BLaER1 (cell line): Measurements from ENCODE around the gene VWA1.
A peak's percentile ranks its signal among the peaks of the same experiment; 100 is the strongest.

Source experiments
- H3K27ac ChIP-seq: shearing (Covaris generic); formaldehyde crosslinking; 2 replicates; pipeline ENCODE4 v1.8.1; 2022
- H3K27me3 ChIP-seq: shearing (Covaris generic); formaldehyde crosslinking; 2 replicates; pipeline ENCODE4 v1.8.1; 2022
- H3K36me3 ChIP-seq: shearing (Covaris generic); formaldehyde crosslinking; 2 replicates; pipeline ENCODE4 v1.8.1; 2022
- H3K4me1 ChIP-seq: shearing (Covaris generic); formaldehyde crosslinking; 2 replicates; pipeline ENCODE4 v1.8.1; 2022
- H3K4me2 ChIP-seq: shearing (Covaris generic); formaldehyde crosslinking; 2 replicates; pipeline ENCODE4 v1.8.1; 2022
- H3K4me3 ChIP-seq: shearing (Covaris generic); formaldehyde crosslinking; 2 replicates; pipeline ENCODE4 v1.8.1; 2022
- H3K9ac ChIP-seq: shearing (Covaris generic); formaldehyde crosslinking; 2 replicates; pipeline ENCODE4 v1.8.1; 2022
- H3K9me3 ChIP-seq: shearing (Covaris generic); formaldehyde crosslinking; 2 replicates; pipeline ENCODE4 v1.8.1; 2022
- H4K20me1 ChIP-seq: shearing (Covaris generic); formaldehyde crosslinking; 2 replicates; pipeline ENCODE4 v1.8.1; 2022
- Cebpa-rat ChIP-seq: shearing (Covaris generic); IDR thresholded peaks from 2 replicates; pipeline ENCODE4 v1.8.1; 2022

Gene VWA1

GRCh38 chr1:1430114-1430982 lies 5.1 kb upstream of the VWA1 start:
- Histone ChIP-seq H3K4me1 (peaks cover 81% of the 10 kb centered on the region), H4K20me1 (no peaks in the 10 kb centered on the region), H3K4me2 (peak overlapping the region; percentile 82), H3K27me3 (no peaks in the 10 kb centered on the region), H3K4me3 (no peak overlapping the region), H3K36me3 (no peaks in the 10 kb centered on the region), H3K9me3 (no peaks in the 10 kb centered on the region), H3K27ac (peak overlapping the region; percentile 82), H3K9ac (peak overlapping the region; percentile 56; the same call in 1 of the 2 replicates)
- no peak for TF ChIP-seq Cebpa-rat

- Histone ChIP-seq H3K27ac (peak overlapping the region; percentile 94), H3K27me3 (no peaks in the 10 kb centered on the region), H3K4me3 (0 out of 2 replicates have a peak overlapping the region, but pooled peaks have one; percentile 75), H3K36me3 (no peaks in the 10 kb centered on the region), H3K4me1 (peaks cover 77% of the 10 kb centered on the region), H4K20me1 (peaks cover 4% of the 10 kb centered on the region), H3K4me2 (peak overlapping the region; percentile 100), H3K9ac (peak overlapping the region; percentile 82), H3K9me3 (no peaks in the 10 kb centered on the region)
- no peak for TF ChIP-seq Cebpa-rat
These were observed 4.3 kb upstream of the VWA1 start for GRCh38 chr1:1430992-1431844.

GRCh38 chr1:1431845-1432273 lies 3.6 kb upstream of the VWA1 start:
- Histone ChIP-seq H3K27ac (peak overlapping the region; percentile 94), H3K4me3 (peak overlapping the region; percentile 75), H3K9me3 (no peaks in the 10 kb centered on the region), H3K4me1 (peaks cover 79% of the 10 kb centered on the region), H3K36me3 (no peaks in the 10 kb centered on the region), H3K27me3 (no peaks in the 10 kb centered on the region), H3K4me2 (peak overlapping the region; percentile 100), H3K9ac (peak overlapping the region; percentile 82), H4K20me1 (peaks cover 10% of the 10 kb centered on the region)
- no peak for TF ChIP-seq Cebpa-rat

- Histone ChIP-seq H3K36me3 (no peaks in the 10 kb centered on the region), H3K27ac (peak overlapping the region; percentile 94), H4K20me1 (peaks cover 16% of the 10 kb centered on the region), H3K27me3 (no peaks in the 10 kb centered on the region), H3K4me1 (peaks cover 84% of the 10 kb centered on the region), H3K4me2 (peak overlapping the region; percentile 100), H3K9ac (peak overlapping the region; percentile 82), H3K9me3 (no peaks in the 10 kb centered on the region), H3K4me3 (peak overlapping the region; percentile 75)
- TF ChIP-seq Cebpa-rat: no peak
These were observed 3.1 kb upstream of the VWA1 start for GRCh38 chr1:1432274-1432950.

- no peaks in the 10 kb centered on the region for H3K27me3 ChIP-seq
- no peak for TF ChIP-seq Cebpa-rat
- peak overlapping the region; percentile 82 for H3K9ac ChIP-seq
- H3K27ac ChIP-seq: peak overlapping the region; percentile 94
- no peaks in the 10 kb centered on the region for H3K9me3 ChIP-seq
- H3K4me3 ChIP-seq: peak overlapping the region; percentile 75
- no peaks in the 10 kb centered on the region for H3K36me3 ChIP-seq
- H3K4me2 ChIP-seq: peak overlapping the region; percentile 100
- peaks cover 23% of the 10 kb centered on the region for H4K20me1 ChIP-seq
- peaks cover 92% of the 10 kb centered on the region for H3K4me1 ChIP-seq
These were observed 2.3 kb upstream of the VWA1 start for GRCh38 chr1:1432951-1433803.

GRCh38 chr1:1433804-1434130 lies 1.7 kb upstream of the VWA1 start:
- peak overlapping the region; percentile 82 for H3K9ac ChIP-seq
- 0 out of 2 replicates have a peak, but pooled peaks cover under 1% of the 10 kb centered on the region for H3K36me3 ChIP-seq
- H3K9me3 ChIP-seq: no peaks in the 10 kb centered on the region
- peaks cover 96% of the 10 kb centered on the region for H3K4me1 ChIP-seq
- peak overlapping the region; percentile 94 for H3K27ac ChIP-seq
- no peak for TF ChIP-seq Cebpa-rat
- peak overlapping the region; percentile 100 for H3K4me2 ChIP-seq
- peak overlapping the region; percentile 75 for H3K4me3 ChIP-seq
- H4K20me1 ChIP-seq: peaks cover 29% of the 10 kb centered on the region
- no peaks in the 10 kb centered on the region for H3K27me3 ChIP-seq

GRCh38 chr1:1434131-1434823 lies 1.2 kb upstream of the VWA1 start:
- Histone ChIP-seq H3K4me1 (peaks cover 96% of the 10 kb centered on the region), H4K20me1 (peaks cover 34% of the 10 kb centered on the region), H3K4me2 (peak overlapping the region; percentile 100), H3K27me3 (no peaks in the 10 kb centered on the region), H3K9ac (peak overlapping the region; percentile 82), H3K4me3 (peak overlapping the region; percentile 75), H3K27ac (peak overlapping the region; percentile 94), H3K9me3 (no peaks in the 10 kb centered on the region), H3K36me3 (peaks cover 5% of the 10 kb centered on the region; the same call in 1 of the 2 replicates)
- no peak for TF ChIP-seq Cebpa-rat

GRCh38 chr1:1434824-1435105 lies 725 bp upstream of the VWA1 start:
- no peaks in the 10 kb centered on the region for H3K9me3 ChIP-seq
- H4K20me1 ChIP-seq: peaks cover 36% of the 10 kb centered on the region
- TF ChIP-seq Cebpa-rat: no peak
- peak overlapping the region; percentile 94 for H3K27ac ChIP-seq
- H3K4me2 ChIP-seq: peak overlapping the region; percentile 100
- peak overlapping the region; percentile 75 for H3K4me3 ChIP-seq
- H3K36me3 ChIP-seq: peaks cover 10% of the 10 kb centered on the region; the same call in 1 of the 2 replicates
- H3K4me1 ChIP-seq: peaks cover 96% of the 10 kb centered on the region
- no peaks in the 10 kb centered on the region for H3K27me3 ChIP-seq
- H3K9ac ChIP-seq: peak overlapping the region; percentile 82
